PC-9 (cell line): ENCODE measurements around the gene MYCN. TPM values are rescaled to one million over a fixed set of nuclear protein-coding genes. Genes with fewer than 3 reads are reported as not detected.
"Not testable (repeated sequence)": the region's sequence is repeated elsewhere in the genome, so short reads cannot be mapped to it uniquely, and the experiment has no call there.

ENCODE experiments used
- BruUV-seq: library from RNA; stranded (reverse); fragments of 400-500 nt; replicated peaks from 2 replicates; lab custom pipeline; 2021; lab: Mats Ljungman, UMichigan
- CTCF ChIA-PET: fragments of 300-600 bp; sonication (Branson Sonifier 250); formaldehyde crosslinking; loops from one replicate; lab custom pipeline; 2022; ENCODE audit warnings: antibody characterized with exemption; lab: Charles Lee
- POLR2A ChIA-PET: fragments of 300-600 bp; sonication (Branson Sonifier 250); formaldehyde crosslinking; loops from one replicate; lab custom pipeline; 2022; ENCODE audit warnings: antibody characterized with exemption; ENCODE audit not compliant: unreplicated experiment; lab: Charles Lee
- DNase-seq, 2 experiments: peaks; one replicate each; pipeline versions ENCODE4 v3.0.0 to v3.0.0-alpha.2; 2015 to 2022; ENCODE audit warnings: mixed read lengths in 1 of 2
- H2AFZ ChIP-seq: fragments of 200-600 bp; sonication (generic); 2 replicates; pipeline ENCODE4 v1.8.1; 2017; ENCODE audit warnings: antibody characterized with exemption
- H3F3A ChIP-seq: fragments of 200-600 bp; sonication (generic); 2 replicates; pipeline ENCODE4 v1.8.1; 2017; ENCODE audit warnings: antibody characterized with exemption, mild to moderate bottlenecking, low read depth; ENCODE audit not compliant: insufficient read depth
- H3K27ac ChIP-seq: fragments of 200-600 bp; sonication (generic); 2 replicates; pipeline ENCODE4 v1.6.1; 2016; ENCODE audit warnings: mixed run types
- H3K27me3 ChIP-seq: fragments of 200-600 bp; sonication (generic); 2 replicates; pipeline ENCODE4 v1.6.1; 2016; ENCODE audit warnings: low read depth, mixed run types; ENCODE audit not compliant: insufficient read depth
- H3K36me3 ChIP-seq: fragments of 200-600 bp; sonication (generic); 2 replicates; pipeline ENCODE4 v1.6.1; 2016; ENCODE audit warnings: low read depth, mixed run types
- H3K4me1 ChIP-seq: fragments of 200-600 bp; sonication (generic); replicated peaks from 2 replicates; pipeline ENCODE4 v1.6.1; 2016; ENCODE audit warnings: mixed run types; ENCODE audit not compliant: insufficient read depth
- H3K4me2 ChIP-seq: fragments of 200-600 bp; sonication (generic); 2 replicates; pipeline ENCODE4 v1.6.1; 2017; ENCODE audit warnings: mixed run types
- H3K4me3 ChIP-seq: fragments of 200-600 bp; sonication (generic); 2 replicates; pipeline ENCODE4 v1.6.1; 2016; ENCODE audit warnings: mixed run types
- H3K79me2 ChIP-seq: fragments of 200-600 bp; sonication (generic); 2 replicates; pipeline ENCODE4 v1.6.1; 2017; ENCODE audit warnings: low read depth, mixed run types
- H3K9me2 ChIP-seq: fragments of 200-600 bp; sonication (generic); 2 replicates; pipeline ENCODE4 v1.8.1; 2017; ENCODE audit warnings: mild to moderate bottlenecking; ENCODE audit not compliant: insufficient read depth
- H3K9me3 ChIP-seq: fragments of 200-600 bp; sonication (generic); 2 replicates; pipeline ENCODE4 v1.8.1; 2016; ENCODE audit warnings: low read depth; ENCODE audit not compliant: insufficient read depth
- H4K20me1 ChIP-seq: fragments of 200-600 bp; sonication (generic); 2 replicates; pipeline ENCODE4 v1.8.1; 2017; ENCODE audit not compliant: insufficient read depth
- EZH2 ChIP-seq: fragments of 200-600 bp; sonication (generic); IDR thresholded peaks from 2 replicates; pipeline ENCODE4 v1.8.0; 2017; ENCODE audit warnings: antibody characterized with exemption, low read depth
- intact Hi-C: fragments of 100-400 bp; cut with micrococcal nuclease; formaldehyde crosslinking; loops from one replicate; pipeline ENCODE4 v1.10.0; 2022; ENCODE audit not compliant: unreplicated experiment
- total RNA-seq: library from RNA; stranded (reverse); gene quantifications from 2 replicates; pipeline ENCODE4 v1.2.3, GENCODE V29; 2021
- TF ChIP-seq, protein P1 (sequence below): fragments of 200-600 bp; sonication (generic); conservative IDR thresholded peaks from 2 replicates; pipeline ENCODE4 v1.6.1; 2017; ENCODE audit warnings: mixed run types, antibody characterized with exemption, mild to moderate bottlenecking, moderate library complexity

MYCN gene
- total RNA-seq, 1 experiment from 2014 or later, result not detected

GRCh38 chr2:15926252-15926651 lies 14.1 kb upstream of the MYCN start:
- H3K27ac ChIP-seq, result no peak overlapping the region
- H3F3A ChIP-seq, result no peaks in the 10 kb centered on the region
- intact Hi-C loops, result no loop called here
- POLR2A ChIA-PET, result no interaction called here
- BruUV-seq, result no TSS peak
- H3K9me2 ChIP-seq, result no peaks in the 10 kb centered on the region
- H4K20me1 ChIP-seq, result no peaks in the 10 kb centered on the region
- CTCF ChIA-PET, result no interaction called here
- peaks cover 67% of the 10 kb centered on the region for H3K27me3 ChIP-seq
- DNase-seq, result no peak
- H2AFZ ChIP-seq, result no peak overlapping the region
- TF ChIP-seq, protein P1, sequence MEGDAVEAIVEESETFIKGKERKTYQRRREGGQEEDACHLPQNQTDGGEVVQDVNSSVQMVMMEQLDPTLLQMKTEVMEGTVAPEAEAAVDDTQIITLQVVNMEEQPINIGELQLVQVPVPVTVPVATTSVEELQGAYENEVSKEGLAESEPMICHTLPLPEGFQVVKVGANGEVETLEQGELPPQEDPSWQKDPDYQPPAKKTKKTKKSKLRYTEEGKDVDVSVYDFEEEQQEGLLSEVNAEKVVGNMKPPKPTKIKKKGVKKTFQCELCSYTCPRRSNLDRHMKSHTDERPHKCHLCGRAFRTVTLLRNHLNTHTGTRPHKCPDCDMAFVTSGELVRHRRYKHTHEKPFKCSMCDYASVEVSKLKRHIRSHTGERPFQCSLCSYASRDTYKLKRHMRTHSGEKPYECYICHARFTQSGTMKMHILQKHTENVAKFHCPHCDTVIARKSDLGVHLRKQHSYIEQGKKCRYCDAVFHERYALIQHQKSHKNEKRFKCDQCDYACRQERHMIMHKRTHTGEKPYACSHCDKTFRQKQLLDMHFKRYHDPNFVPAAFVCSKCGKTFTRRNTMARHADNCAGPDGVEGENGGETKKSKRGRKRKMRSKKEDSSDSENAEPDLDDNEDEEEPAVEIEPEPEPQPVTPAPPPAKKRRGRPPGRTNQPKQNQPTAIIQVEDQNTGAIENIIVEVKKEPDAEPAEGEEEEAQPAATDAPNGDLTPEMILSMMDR, result no peak
- no peak for TF ChIP-seq EZH2
- no peak overlapping the region for H3K4me2 ChIP-seq
- H3K36me3 ChIP-seq, result no peaks in the 10 kb centered on the region
- H3K79me2 ChIP-seq, result no peaks in the 10 kb centered on the region
- H3K9me3 ChIP-seq, result peaks cover 3% of the 10 kb centered on the region; the same call in 1 of the 2 replicates
- no peaks in the 10 kb centered on the region for H3K4me1 ChIP-seq
- H3K4me3 ChIP-seq, result no peak overlapping the region

- H3K79me2 ChIP-seq, result no peaks in the 10 kb centered on the region
- ChIA-PET POLR2A (no interaction called here), CTCF (no interaction called here)
- H3K9me2 ChIP-seq, result no peaks in the 10 kb centered on the region
- TF ChIP-seq, protein P1, result no peak
- TF ChIP-seq EZH2, result no peak
- no TSS peak for BruUV-seq
- peaks cover 3% of the 10 kb centered on the region; the same call in 1 of the 2 replicates for H3K9me3 ChIP-seq
- H2AFZ ChIP-seq, result no peak overlapping the region
- intact Hi-C loops, result no loop called here
- no peak overlapping the region for H3K27ac ChIP-seq
- no peaks in the 10 kb centered on the region for H3F3A ChIP-seq
- no peak overlapping the region for H3K4me3 ChIP-seq
- H4K20me1 ChIP-seq, result no peaks in the 10 kb centered on the region
- no peaks in the 10 kb centered on the region for H3K4me1 ChIP-seq
- peaks cover 79% of the 10 kb centered on the region for H3K27me3 ChIP-seq
- no peak for DNase-seq
- H3K36me3 ChIP-seq, result no peaks in the 10 kb centered on the region
- H3K4me2 ChIP-seq, result no peak overlapping the region
Observed at GRCh38 chr2:15927551-15928218, 12.7 kb upstream of the MYCN start.

- H3K4me1 ChIP-seq, H3K27ac ChIP-seq, H3K9me3 ChIP-seq, BruUV-seq, H3K36me3 ChIP-seq, DNase-seq, H3K9me2 ChIP-seq, POLR2A ChIA-PET, intact Hi-C loops, H3K4me2 ChIP-seq, H3F3A ChIP-seq, H3K79me2 ChIP-seq, H2AFZ ChIP-seq, H3K4me3 ChIP-seq, CTCF ChIA-PET, H4K20me1 ChIP-seq: not testable (repeated sequence)
- peaks cover 84% of the 10 kb centered on the region for H3K27me3 ChIP-seq
Observed at GRCh38 chr2:15929008-15929407, 11.3 kb upstream of the MYCN start.

GRCh38 chr2:15929861-15930260 lies 10.5 kb upstream of the MYCN start:
- Histone ChIP-seq H3K4me3 (no peak overlapping the region), H2AFZ (no peak overlapping the region), H3K27ac (no peak overlapping the region), H3K27me3 (peaks cover 84% of the 10 kb centered on the region), H3K4me2 (no peak overlapping the region), H3K9me3 (peaks cover 3% of the 10 kb centered on the region; the same call in 1 of the 2 replicates), H4K20me1 (no peaks in the 10 kb centered on the region), H3K9me2 (no peaks in the 10 kb centered on the region), H3K36me3 (no peaks in the 10 kb centered on the region), H3F3A (no peaks in the 10 kb centered on the region), H3K4me1 (no peaks in the 10 kb centered on the region), H3K79me2 (no peaks in the 10 kb centered on the region)
- TF ChIP-seq, protein P1, result no peak
- TF ChIP-seq EZH2, result no peak
- ChIA-PET CTCF (no interaction called here), POLR2A (no interaction called here)
- BruUV-seq, result no TSS peak
- DNase-seq, result no peak
- intact Hi-C loops, result loop anchor here (10.0 kb wide), 1 partner anchor 555 kb away; no protein-coding TSS in a partner anchor
